NOMO-1 (cell line): Measurements from ENCODE around the gene FAM131C.
A peak's percentile ranks its signal among the peaks of the same experiment; 100 is the strongest.

ENCODE experiments used
- DNase-seq, 2 experiments: peaks; one replicate each; lab custom pipeline; 2025; ENCODE audit not compliant: unreplicated experiment in 2 of 2; lab: John Stamatoyannopoulos, UW

The FAM131C gene, protein sequence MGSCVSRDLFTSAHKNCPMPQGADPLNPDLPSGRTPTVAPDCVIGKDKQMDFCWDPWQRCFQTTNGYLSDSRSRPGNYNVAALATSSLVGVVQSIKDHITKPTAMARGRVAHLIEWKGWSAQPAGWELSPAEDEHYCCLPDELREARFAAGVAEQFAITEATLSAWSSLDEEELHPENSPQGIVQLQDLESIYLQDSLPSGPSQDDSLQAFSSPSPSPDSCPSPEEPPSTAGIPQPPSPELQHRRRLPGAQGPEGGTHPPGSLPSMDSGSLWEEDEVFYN

GRCh38 chr1:16073490-16074119, at the start of gene FAM131C:
Gene FAM131C (minus strand): TSS chr1:16073651. CDS start chr1:16073442, 209 bp downstream.
- DNase-seq, result peak in 1 of 2 experiments; percentile 9

- DNase-seq, result peak; percentile 70 to 71
Observed at GRCh38 chr1:16122916-16123315, 49.5 kb upstream of the FAM131C start.

DNA sequence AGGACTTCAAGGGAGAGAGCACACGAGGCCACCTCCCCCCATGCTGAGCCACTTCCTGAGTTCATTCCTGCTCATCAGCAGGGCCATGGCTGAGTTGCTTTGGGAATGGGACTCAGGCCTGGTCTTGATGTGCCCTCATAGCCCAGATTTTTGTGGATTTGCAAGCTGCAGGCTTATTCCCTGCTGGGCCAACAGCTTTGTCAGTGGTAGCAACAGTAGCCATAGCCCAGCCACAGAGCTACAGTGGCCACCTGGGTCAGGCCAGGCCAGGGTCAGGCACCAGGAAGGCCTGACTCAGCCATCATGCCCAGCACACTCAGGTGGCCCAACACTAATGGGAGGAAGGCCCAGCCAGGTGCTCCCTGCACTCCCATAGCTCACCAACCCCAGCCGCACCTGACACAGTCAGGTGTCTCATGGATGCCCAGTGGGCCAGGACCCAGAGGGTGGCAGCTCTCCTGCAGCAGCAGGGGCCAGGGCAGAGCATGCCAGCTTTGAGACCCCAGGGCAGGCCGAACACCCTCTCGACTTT, 49.0 kb upstream of the FAM131C start:
- no peak for DNase-seq

DNA sequence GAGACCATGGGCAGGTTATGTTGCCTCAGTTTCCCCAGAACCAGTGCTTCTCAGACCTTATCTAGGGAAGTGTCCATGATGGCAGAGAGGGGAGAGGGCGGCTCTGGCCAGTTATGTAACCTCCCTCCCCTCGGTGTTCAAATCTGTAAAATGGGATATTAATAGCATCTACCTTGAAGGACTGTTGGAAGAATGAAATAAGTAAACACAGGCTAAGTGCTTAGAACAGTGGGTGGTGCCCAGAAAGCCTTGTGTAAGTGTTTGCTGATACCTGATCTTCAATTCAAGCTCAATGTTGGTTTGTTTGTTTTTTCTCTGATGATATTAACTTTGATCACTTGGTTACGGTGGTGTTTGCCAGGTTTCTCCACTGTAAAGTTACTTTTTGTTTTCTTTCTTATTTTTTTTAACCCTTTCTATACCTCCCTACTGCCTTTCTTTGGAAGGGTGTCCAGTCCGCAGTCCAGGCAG, 47.5 kb upstream of the FAM131C start:
- no peak for DNase-seq

DNA sequence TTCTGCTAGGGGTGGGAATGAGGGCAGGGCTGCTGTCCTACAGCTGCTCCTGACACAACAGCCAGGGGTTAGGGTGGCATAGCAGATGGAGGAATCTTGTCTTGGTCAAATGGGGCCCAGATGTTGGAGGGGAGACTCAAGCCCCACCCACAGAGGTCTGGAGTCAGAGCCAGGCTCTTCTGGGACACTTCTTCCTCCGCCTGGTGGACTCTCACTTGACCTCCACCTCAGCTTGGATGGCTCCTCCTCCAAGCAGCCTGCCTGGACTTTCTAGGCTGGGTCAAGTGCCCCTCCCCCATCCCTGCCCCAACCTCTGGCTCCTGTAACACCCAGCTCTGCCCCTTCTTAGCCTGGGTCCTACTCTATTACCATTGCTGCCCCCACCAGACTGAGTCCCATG, 47.0 kb upstream of the FAM131C start:
- no peak for DNase-seq

DNA sequence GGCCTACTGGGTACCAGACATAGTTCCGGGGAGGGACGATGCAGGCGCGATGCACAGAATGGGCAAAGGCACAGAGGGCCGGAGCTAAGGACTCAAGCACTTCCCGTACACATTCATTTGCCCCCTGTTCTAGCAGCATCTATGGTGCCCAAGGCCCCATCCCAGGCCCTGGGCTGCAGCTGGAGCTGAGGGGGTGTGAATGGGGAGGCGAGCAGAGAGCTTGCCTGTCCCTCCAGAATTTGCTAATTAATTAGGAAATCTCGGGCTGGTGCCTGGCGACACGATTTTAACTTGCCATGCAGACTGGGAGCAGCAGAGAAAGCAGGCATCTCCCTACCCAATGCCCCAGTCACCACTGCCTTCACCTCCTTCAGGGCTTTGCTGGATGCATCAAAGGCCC, 46.5 kb upstream of the FAM131C start:
- no peak for DNase-seq

DNA sequence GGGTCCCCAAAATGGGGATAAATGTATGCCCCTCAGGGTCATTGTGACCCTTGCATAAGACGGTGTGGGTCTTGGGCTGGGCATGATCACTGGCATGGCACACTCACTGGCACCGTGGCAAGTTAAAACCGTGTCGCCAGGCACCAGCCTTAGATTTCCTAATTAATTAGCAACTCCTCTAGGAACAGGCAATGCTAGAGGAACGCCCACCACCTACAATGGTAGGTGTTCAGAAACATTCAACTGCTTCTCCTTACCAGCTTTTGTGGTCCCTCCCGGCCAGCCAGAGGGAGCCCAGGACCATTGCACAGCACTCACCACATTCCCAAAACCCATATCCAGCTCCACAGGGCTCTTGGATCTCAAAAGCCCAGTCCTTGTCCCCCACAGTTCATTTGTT, 46.1 kb upstream of the FAM131C start:
- DNase-seq, result no peak

DNA sequence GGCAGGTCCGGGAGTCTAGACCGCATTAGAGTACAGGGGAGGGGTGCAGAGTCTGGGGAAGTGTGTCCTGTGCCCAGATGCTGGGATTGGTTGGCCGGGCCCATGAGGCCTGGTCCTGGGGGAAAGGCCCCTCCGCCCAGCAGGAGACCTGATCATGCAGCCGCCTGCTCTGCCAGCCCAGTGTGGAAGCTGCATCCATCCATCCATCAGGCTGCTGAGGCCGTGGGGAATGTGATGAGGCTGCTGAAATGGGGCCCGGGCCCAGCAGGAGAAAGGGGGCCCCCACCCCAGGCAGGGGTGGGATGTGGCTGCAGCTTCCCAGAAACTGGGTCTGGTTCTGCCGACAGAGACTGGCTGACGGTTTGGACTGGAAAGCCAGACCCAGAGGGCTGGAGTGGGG, 45.3 kb upstream of the FAM131C start:
- no peak for DNase-seq

- no peak for DNase-seq
Observed at GRCh38 chr1:16117936-16118335, 44.5 kb upstream of the FAM131C start.

DNA sequence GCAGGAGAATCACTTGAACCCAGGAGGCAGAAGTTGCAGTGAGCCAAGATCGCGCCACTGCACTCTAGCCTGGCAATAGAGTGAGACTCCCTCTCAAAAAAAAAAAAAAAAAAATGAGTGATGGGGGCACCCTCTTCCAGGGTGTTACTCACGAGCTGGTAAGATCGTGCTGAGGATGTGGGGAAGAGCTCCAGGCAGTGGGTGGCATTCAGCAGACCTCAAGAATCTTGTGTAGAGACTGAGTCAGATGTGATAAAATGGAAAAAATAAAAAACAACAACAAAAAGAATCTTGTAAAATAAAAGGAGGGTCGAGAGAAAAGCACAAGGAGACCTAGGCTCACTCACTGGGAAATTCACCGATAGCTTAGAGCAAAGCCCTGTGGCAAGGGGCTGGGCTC, 43.9 kb upstream of the FAM131C start:
- DNase-seq, result no peak

GRCh38 chr1:16116625-16117024, 43.2 kb upstream of the FAM131C start:
- DNase-seq, result no peak

GRCh38 chr1:16116002-16116401, 42.6 kb upstream of the FAM131C start:
- DNase-seq, result no peak

DNA sequence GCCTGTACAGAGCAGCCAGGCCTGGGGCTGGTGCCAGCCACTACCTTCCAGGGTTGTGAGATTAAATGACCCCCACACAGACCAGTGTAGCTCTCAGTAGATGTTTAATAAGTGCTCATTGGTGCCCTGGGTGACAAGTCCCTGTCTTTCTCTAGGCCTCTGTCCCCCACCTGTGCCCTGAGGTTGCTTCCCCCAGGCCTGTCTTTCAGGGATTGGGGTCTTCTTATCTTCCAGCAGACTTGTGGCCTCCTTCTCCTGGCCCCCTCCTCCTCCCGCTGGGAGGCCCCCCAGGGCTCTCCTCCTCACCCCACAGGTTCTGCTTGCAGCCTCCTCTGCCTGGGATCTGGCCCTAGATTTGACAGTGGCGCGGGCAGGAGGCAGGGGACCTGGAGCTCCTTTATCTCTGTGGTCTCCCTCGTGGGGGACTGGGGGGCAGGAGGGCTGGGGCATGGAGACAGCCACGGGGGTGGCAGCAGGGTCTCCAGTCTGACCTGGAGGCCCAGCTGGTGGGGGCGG, 42.1 kb upstream of the FAM131C start:
- DNase-seq, result no peak

DNA sequence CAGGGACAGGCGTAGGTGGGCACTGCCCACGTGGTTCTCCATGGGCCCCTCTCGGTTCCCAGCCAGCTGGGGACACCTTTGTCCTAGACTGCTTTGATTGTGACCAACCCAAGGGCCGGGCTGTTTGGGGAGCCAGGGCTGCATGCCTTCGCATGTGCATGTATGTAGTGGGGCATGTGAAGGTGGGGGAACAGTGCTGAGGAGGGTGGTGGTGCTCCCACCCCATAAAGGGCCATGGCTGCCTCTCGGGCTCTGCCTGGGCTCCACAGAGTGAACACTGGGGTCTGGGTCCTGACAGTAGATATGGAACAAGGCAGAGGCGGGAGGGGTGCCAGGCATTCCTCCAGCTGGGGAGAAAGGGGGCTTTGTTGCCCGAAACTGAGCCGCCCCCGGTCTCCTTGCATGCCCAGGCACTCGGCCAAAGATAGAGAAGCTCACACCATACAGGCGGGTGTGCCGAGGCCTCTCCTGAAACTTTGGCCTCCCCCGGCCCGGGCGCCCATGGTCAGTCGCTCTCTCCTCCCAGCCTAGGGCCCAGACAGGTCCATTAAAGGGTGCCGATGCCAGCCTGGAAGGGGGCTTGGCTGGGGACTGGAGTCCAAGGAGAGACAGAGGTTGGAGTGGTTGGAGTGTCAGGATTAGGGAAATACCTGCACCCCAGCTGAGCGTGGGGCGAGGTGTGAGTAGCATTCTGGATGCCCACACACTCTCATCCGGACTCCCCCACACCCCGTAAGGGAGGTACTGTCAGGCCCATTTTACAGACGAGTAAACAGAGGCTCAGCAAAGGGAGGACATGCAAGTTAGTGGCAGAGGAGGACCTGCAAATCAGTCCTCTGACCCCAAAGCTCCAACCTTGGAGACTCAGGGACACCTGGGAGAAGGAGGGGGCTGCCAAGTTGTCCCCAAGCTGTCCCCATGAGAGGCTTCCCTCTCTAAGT, 41.3 kb upstream of the FAM131C start:
- no peak for DNase-seq

DNA sequence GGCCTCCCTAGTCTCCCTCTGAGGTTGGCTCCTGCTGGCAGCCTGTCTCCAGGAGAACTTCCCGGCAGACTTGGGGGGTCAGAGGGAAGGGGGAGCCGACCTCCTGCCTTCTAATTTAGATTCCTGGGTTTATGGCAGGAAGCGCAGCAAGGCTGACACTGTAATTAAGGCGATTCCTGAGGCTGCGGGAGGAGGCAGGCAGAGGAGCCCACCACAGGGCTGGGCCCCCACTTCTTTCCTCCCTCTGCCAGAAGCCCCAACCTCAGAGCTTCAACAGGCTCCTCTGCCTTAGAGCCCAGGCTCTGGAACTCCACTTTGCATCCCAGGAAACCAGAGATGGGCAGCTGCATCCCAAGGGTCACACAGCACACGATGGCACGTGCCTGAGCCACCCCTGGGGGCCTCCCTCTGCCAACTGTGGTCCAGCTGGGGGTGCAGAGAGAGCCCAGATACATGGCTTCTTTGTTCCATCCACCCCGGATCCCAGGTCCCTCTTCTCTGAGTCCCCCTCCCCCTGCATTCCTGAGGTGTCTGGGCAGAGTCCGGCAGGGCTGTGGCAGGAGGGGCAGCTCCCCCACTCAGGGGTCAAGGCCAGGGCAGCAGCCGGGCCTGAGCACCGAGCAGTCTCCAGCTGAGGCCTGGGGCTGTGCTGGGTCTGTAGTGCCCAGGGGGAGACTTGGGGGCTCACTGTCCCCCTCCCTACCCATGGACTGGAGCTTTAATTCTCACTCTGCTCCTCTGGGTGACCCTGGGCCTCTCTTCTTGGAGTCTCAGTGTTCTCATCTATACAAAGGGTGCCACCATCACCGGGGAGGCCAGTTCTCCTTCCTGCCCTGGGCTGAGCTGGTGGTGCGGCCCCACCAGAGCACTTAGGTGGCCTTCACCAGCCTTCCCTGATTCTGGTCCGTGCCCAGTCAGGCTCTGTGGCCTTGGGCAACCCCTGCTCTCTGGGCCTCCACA, 39.4 kb upstream of the FAM131C start:
- DNase-seq, result no peak

DNA sequence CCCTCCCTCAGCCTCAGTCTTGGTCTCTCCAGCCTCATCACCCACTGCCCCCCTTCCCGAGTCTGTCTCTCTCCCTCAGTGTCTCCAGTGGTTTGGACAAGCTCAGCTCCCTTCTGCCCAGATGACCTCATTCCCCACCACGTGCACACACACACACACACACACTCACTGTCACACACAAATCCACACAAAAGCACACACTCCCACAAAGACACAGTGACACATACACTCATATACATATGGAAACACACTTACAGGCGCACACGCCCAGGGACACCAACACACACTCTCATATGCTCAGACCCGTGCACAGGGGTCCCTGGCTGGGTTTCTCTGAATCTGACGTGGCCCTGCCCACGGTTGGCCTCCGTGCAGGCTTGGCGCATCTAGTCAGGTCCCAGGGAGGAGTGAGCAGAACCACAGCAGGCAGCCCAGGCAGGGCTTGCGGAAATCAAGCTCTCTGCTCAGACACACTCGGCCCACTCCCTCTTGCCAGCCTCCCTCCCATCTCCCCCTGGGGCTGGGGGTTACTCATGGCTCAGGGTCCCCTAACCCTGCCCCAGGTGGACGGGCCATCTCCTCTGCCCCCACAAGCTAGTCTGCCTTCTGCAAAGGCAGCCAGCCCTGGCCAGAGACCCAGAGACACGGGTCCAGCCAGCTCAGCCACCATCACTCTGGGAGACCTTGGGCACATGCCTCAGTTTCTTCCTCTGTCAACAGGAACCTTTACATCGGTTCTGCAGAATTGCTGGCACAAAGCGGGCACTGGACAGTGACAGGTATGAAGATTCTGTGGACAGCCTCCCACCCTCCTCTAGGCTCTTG, 38.5 kb upstream of the FAM131C start:
- no peak for DNase-seq

DNA sequence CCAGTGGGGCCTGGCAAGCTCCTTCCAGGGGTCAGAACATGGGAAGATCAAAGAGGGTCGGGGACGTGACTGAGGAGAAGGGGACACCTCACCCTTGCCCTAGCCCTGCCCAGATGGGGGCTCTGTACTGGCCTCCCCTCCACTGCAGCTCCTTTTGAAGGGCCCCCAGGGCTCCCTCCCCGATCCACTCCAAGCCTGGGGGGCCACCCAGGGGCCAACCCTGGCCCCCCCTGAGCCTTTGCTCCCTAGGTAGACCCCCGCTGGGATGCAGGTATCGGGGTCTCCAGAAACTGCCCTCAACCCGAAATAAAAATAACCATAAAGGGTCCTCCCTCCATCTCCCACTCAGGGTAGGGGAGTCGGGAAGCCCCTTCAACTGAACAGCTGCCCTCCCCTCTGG, 37.4 kb upstream of the FAM131C start:
- DNase-seq, result no peak

DNA sequence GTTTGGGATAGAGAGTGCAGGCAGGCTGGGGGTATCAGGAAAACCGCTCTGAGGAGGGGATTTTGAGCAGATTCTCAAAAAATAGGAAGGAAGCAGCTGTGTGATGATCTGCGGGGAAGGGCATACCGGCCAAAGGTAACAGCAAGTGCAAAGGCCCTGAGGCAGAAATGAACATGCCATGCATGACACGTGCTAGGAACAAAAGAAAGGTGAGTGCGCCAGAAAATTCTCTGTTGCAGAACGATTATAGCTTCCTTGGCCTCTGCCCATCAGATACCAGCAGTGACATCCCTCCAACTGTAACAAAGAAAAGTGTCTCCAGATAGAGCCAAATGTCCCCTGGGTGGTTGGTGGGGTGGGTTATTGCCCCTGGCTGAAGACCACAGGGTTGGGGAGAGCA, 37.0 kb upstream of the FAM131C start:
- no peak for DNase-seq

DNA sequence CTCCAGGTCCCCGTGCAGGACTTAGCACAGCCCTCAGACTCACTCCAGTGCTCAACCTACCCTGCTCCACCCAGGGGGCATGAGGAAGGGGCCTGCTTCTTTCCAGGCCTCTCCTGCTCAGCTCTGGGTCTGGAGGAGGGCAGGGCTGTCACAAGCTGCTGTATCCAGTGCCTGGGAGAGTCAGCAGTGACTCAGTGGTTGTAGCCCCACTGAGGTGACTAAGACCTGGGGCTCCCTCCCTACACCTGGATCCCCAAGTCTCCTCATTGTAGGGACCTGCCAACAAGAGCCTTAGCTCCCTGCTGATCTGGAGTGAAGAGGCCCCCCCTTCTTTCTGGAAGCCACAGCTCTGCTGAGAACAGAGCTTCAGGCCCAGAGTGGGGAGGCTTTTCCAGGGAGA, 36.1 kb upstream of the FAM131C start:
- no peak for DNase-seq
